ENCODE measurements around the gene FMN1.
A peak's percentile ranks its signal among the peaks of the same experiment; 100 is the strongest.

The FMN1 gene

GRCh38 chr15:33155691-33156420, 38.7 kb downstream of the FMN1 start:
- no peak for DNase-seq

- DNase-seq: peak in 10 of 14 donors; percentile 35 to 65 (median 55)
These were observed 40.0 kb downstream of the FMN1 start for GRCh38 chr15:33154351-33155166.

GRCh38 chr15:33153548-33153947, 41.0 kb downstream of the FMN1 start:
- DNase-seq: no peak

- peak in 1 of 14 donors; percentile 19 for DNase-seq
These were observed 41.9 kb downstream of the FMN1 start for GRCh38 chr15:33152502-33153109.

GRCh38 chr15:33150971-33151370, 43.5 kb downstream of the FMN1 start:
- no peak for DNase-seq

- no peak for DNase-seq
These were observed 44.0 kb downstream of the FMN1 start for GRCh38 chr15:33150431-33150941.

GRCh38 chr15:33149919-33150318, 44.6 kb downstream of the FMN1 start:
- DNase-seq: no peak

- no peak for DNase-seq
These were observed 46.3 kb downstream of the FMN1 start for GRCh38 chr15:33148129-33148751.

- DNase-seq: no peak
These were observed 48.5 kb downstream of the FMN1 start for GRCh38 chr15:33146051-33146450.

- DNase-seq: no peak
These were observed 49.1 kb downstream of the FMN1 start for GRCh38 chr15:33145447-33145846.

- no peak for DNase-seq
These were observed 51.8 kb downstream of the FMN1 start for GRCh38 chr15:33142708-33143107.

- DNase-seq: no peak
These were observed 56.5 kb downstream of the FMN1 start for GRCh38 chr15:33138000-33138399.

GRCh38 chr15:33137101-33137500, 57.4 kb downstream of the FMN1 start:
- DNase-seq: no peak

- no peak for DNase-seq
These were observed 58.2 kb downstream of the FMN1 start for GRCh38 chr15:33136353-33136752.

- peak in 1 of 14 donors; percentile 27 for DNase-seq
These were observed 59.1 kb downstream of the FMN1 start for GRCh38 chr15:33135355-33135781.

GRCh38 chr15:33132722-33133345, 61.7 kb downstream of the FMN1 start:
- peak in 1 of 14 donors; percentile 6 for DNase-seq

- DNase-seq: no peak
These were observed 62.3 kb downstream of the FMN1 start for GRCh38 chr15:33132233-33132580.

GRCh38 chr15:33131552-33132232, 62.8 kb downstream of the FMN1 start:
- no peak for DNase-seq

GRCh38 chr15:33126559-33127290, 67.8 kb downstream of the FMN1 start:
- DNase-seq: peak in 3 of 14 donors; percentile 7 to 12 (median 9)

GRCh38 chr15:33125894-33126537, 68.5 kb downstream of the FMN1 start:
- DNase-seq: no peak
